Activated T-helper 1 cell treated with anti-CD3 and anti-CD28 coated beads, Interleukin-2, amount 50 U/mL, for 16 hours (primary cell): ENCODE results near the gene VPS8.

Experiments used
- DNase-seq, 2 donors: peaks; one replicate each; pipeline ENCODE4 v3.0.0-alpha.2; 2020; ENCODE audit warnings: low read depth in 1 of 2, low spot score in 1 of 2

VPS8 gene

DNA sequence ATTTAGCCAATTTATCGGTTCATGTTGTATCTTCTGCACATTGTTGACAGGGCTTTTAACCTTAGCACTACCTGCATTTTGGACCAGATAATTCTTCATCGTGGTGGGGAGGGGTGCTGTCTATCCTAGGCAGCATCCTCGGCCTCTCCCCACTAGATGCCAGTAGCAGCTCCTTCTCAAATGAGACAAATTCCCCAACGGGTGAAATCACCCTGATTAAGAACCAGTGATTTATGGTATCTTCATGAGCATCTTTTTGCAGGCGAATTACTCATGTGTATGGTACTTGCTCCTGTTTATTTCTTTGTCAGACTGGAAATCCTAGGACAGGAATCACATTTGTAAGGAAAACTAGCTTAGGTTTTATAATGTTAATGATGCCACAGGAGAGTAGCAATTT lies 272.9 kb downstream of the VPS8 start:
- no peak for DNase-seq

DNA sequence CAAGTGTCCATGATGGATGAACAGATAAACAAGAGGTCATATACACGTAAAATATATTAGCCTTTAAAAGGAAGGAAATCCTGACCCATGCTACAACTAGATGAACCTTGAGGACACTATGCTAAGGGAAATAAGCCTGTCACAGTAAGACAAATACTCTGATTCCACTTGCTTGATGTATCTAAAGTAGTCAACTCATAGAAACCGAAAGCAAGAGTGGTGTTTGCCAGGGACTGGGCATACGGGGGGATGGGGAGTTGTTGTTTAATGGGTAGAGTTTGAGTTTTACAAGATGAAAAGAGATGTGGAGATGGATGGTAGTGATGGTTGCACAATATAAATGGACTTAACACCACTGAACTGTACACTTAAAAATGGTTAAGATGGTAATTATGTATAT lies 275.5 kb downstream of the VPS8 start:
- DNase-seq = no peak

DNA sequence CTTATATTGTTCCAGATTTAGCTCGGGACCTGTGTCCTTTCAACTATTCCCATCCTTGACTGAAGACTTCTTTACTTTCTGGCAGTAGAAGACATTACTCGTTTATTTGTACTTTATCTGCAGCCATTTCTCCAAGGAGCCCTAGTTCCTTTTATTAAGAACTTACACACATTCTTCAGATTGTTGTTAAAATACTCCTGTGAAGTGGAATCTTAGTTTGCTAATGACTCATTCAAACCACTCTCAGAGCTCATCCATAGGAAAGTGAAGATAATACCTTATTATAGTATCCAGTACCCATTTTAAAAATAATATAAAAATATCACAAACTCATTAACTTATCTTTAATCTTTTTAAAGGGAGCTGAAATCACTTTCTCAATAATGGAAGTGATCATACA lies 277.4 kb downstream of the VPS8 start:
- no peak for DNase-seq

DNA sequence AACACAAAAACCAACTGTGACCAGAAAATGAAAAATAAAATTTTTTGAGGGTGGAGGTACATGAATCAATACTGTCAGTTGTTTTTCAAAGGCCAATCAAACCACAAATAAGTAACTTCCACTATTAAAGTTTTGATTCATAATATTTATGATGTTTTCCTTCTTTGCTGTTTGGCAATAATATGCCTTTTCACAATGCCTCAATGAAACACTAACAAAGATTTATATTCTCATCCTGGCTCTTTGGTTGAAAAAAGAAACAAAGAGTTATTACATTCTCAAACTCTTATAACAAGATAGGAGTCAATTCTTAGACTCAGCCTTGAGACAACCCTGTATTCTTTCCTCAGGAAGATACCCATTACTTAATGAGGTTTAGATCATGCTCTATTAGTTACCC lies 277.8 kb downstream of the VPS8 start:
- no peak for DNase-seq

DNA sequence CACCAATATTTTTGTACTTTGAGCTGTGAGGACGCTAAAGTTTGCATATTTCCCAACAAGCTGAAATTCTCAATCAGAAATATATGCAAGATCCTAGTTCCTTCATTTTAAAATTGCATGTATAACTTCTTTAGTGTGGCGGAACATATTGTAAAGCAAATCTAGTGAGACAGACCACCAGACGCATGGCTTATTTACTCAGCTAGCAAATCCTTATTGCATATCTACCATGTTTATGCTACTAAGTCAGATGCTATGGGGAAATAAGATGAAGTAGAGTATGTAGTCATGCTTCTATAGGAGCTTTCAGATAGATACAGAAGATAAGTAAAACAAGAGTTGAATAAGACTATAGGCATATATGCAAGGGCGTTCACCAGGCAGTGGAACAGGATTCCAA lies 278.8 kb downstream of the VPS8 start:
- no peak for DNase-seq

DNA sequence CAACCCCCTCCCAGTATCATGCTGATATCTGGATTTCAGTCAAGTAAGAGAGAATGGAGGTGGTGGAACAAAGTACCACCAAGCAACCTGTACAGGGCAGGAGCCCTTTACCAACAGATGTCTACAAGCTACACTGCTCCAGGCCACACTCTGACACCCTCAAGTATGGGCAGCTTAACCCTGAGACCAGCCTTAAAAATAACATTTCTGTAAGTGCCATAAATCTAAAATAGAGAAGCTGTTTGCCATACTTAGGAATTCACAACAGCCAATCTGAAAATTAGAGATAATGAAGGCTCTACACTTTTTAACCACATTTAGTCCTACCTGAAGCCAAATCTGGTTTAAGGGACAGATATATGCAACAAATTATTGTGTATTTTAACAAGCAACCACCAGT lies 281.1 kb downstream of the VPS8 start:
- no peak for DNase-seq

DNA sequence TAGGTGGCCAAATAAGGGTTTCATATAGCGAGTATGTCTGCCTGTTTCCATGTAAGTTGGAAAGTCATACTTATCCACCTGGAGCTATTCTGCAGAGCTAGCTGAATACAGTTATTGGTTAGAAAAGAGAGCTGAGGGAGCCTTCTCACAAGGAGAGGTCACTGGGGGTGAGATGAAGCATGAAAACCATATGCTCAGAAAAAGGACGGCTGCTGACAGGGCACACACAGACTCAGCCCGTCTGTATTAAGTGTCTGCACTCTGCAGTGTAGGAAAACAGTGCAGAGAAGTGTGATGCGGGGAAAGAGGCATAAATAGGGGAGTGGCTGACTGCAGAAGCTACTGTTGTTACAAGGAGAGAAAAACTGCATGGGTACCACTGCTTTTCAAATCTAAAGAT lies 282.7 kb downstream of the VPS8 start:
- DNase-seq = no peak
